Activated CD4-positive, alpha-beta T cell treated with anti-CD3 and anti-CD28 coated beads, Interleukin-2, amount 50 U/mL, for 24 hours (primary cell): ENCODE results near the gene MSH4.
A peak's percentile ranks its signal among the peaks of the same experiment; 100 is the strongest.
"Not testable (repeated sequence)": the region's sequence is repeated elsewhere in the genome, so short reads cannot be mapped to it uniquely, and the experiment has no call there.

Experiments used
- DNase-seq, 2 donors: peaks; one replicate each; pipeline ENCODE4 v3.0.0-alpha.2; 2020; ENCODE audit warnings: low read depth in 1 of 2, low spot score in 1 of 2

MSH4 gene

DNA sequence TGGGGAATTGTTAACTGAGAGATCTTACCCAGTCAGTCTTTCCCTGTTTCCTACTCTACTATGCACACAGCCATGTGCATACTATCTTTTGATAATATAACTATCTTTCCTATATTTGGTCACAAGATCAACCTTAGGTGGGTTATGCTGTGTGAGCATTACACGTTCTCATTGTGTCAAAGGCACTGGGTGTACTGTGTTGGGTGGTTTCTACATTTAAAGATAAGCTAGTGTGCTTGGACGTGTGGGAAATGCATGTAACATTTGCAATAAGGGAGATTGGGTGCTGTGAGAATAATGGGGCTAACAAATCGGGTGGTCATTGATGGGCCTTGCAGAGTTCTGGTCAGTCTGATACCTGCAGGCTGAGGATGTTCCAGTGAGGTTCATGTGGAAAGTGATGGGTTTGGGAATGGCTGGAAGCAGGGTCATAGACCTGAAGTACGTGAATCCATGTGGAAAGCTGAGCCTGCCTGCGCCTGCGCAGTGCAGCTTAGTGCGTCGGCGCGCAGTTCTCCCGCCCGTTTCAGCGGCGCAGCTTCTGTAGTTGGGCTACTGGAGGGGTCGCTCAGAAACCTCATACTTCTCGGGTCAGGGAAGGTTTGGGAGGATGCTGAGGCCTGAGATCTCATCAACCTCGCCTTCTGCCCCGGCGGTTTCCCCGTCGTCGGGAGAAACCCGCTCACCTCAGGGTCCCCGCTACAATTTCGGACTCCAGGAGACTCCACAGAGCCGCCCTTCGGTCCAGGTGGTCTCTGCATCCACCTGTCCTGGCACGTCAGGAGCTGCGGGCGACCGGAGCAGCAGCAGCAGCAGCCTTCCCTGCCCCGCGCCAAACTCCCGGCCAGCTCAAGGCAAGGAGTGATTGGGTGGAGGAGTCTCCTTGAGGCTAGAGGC lies at the start of gene MSH4:
Gene MSH4 (plus strand): TSS at position 507 of the 897 bp plus-strand sequence. CDS start 104 bp downstream, at position 611.
- DNase-seq, result peak in 1 of 2 donors; percentile 22

DNA sequence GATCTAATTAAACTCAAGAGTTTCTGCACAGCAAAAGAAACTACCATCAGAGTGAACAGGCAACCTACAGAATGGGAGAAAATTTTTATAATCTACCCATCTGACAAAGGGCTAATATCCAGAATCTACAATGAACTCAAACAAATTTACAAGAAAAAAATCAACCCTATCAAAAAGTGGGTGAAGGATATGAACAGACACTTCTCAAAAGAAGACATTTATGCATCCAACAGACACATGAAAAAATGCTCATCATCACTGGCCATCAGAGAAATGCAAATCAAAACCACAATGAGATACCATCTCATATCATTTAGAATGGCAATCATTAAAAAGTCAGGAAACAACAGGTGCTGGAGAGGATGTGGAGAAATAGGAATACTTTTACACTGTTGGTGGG lies 39.5 kb upstream of the MSH4 start:
- not testable (repeated sequence) for DNase-seq

GRCh38 chr1:75758543-75758942 lies 38.1 kb upstream of the MSH4 start:
- DNase-seq, result not testable (repeated sequence)

- DNase-seq, result no peak
These were observed 32.5 kb upstream of the MSH4 start for GRCh38 chr1:75764057-75764655.

GRCh38 chr1:75765697-75766355 lies 30.9 kb upstream of the MSH4 start:
- no peak for DNase-seq

- no peak for DNase-seq
These were observed 28.7 kb upstream of the MSH4 start for GRCh38 chr1:75768016-75768415.

GRCh38 chr1:75770761-75771160 lies 25.9 kb upstream of the MSH4 start:
- DNase-seq, result no peak

- DNase-seq, result no peak
These were observed 24.7 kb upstream of the MSH4 start for GRCh38 chr1:75771978-75772377.

GRCh38 chr1:75777812-75778211 lies 18.9 kb upstream of the MSH4 start:
- DNase-seq, result not testable (repeated sequence)

DNA sequence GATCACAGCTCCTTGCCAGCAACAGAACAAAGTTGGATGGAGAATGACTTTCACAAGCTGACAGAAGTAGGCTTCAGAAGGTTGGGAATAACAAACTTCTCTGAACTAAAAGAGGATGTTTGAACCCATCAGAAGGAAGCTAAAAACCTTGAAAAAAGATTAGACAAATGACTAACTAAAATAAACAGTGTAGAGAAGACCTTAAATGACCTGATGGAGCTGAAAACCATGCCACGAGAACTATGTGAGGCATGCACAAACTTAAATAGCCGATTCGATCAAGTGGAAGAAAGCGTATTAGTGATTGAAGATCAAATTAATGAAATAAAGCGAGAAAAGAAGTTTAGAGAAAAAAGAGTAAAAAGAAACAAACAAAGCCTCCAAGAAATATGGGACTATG lies 18.0 kb upstream of the MSH4 start:
- DNase-seq, result not testable (repeated sequence)

GRCh38 chr1:75780183-75780582 lies 16.5 kb upstream of the MSH4 start:
- DNase-seq, result not testable (repeated sequence)

DNA sequence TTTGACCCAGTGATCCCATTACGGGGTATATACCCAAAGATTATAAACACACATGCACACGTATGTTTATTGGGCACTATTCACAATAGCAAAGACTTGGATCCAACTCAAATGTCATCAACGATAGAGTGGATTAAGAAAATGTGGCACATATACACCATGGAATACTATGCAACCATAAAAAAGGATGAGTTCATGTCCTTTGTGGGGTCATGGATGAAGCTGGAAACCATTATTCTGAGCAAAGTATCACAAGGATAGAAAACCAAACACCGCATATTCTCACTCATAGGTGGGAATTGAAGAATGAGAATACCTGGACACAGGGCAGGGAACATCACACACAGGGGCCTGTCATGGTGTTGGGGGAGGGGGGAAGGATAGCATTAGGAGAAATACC lies 12.8 kb upstream of the MSH4 start:
- not testable (repeated sequence) for DNase-seq

DNA sequence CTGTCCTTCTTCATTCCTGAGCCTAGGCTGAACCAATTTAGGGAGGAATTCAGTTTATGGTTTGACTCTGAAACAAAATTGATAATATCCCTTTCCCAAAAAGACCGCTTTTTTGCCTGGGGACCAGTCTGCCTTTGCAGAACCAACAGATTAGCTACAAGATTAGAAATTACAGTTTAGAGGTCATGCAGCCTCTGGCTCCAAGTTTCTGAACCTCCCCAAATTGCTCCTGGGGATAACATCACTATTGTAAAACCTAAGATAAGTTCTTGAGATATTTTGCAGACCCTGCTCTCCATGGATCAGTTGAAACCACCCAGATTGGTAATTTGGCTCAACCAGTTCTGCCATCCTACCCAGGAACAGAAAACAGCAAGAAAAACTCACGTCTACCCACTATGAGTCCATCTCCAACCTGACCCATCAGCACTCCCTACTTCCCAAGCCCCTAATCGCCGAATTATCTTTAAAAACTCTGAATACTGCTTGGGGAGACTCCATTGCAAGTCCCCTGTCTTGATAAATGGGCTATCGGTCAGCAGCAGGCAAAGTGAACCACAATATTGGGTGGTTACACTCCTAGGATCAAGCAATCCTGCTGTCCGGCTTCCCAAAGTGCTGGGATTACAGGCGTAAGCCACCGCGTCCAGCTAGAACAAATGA lies 11.2 kb upstream of the MSH4 start:
- DNase-seq, result no peak

GRCh38 chr1:75785983-75786853 lies 10.5 kb upstream of the MSH4 start, which contains the start of gene RABGGTB:
Gene RABGGTB, plus strand, starts transcription at chr1:75786256. Its CDS starts 16 bp downstream, at chr1:75786272.
- peak; percentile 91 to 95 for DNase-seq

- no peak for DNase-seq
These were observed 9.7 kb upstream of the MSH4 start for GRCh38 chr1:75786901-75787493.

- no peak for DNase-seq
These were observed 9.2 kb upstream of the MSH4 start for GRCh38 chr1:75787524-75787923.

- DNase-seq, result no peak
These were observed 6.7 kb upstream of the MSH4 start for GRCh38 chr1:75789988-75790387.

- DNase-seq, result no peak
These were observed 5.7 kb upstream of the MSH4 start for GRCh38 chr1:75791022-75791421.

- no peak for DNase-seq
These were observed 4.6 kb upstream of the MSH4 start for GRCh38 chr1:75792091-75792490.

DNA sequence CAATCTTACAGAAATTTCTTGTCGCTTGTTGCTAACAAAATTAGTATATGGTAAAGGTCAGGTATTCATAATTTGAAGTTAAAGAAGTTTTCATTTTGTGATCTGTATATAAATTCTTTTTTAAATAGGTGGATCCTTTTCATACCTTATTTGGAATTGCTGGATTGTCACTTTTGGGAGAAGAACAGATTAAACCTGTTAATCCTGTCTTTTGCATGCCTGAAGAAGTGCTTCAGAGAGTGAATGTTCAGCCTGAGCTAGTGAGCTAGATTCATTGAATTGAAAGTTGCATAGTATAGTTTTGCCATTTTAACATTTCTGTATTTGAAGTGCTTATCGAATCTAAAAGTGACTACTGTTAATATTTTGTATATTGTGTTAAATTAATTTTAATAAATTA lies 2.3 kb upstream of the MSH4 start:
- no peak for DNase-seq
